Peyer's patch (tissue), 4 donors: ENCODE data around the gene PC.

ENCODE experiments used
- CTCF ChIP-seq, 6 experiments: fragments of 450-650 bp in 4 of 6; fragments of 200-600 bp in 2 of 6; sonication (generic) in 1 of 6; IDR thresholded peaks; one replicate each; pipeline ENCODE4 v1.5.1; 2017 to 2019; ENCODE audit warnings: antibody characterized with exemption in 6 of 6, mild to moderate bottlenecking in 3 of 6, moderate library complexity in 1 of 6
- POLR2A ChIP-seq, 2 donors: fragments of 450-650 bp; IDR thresholded peaks; one replicate each; pipeline ENCODE4 v1.5.1; 2017; ENCODE audit warnings: antibody characterized with exemption in 2 of 2, mild to moderate bottlenecking in 2 of 2, moderate library complexity in 2 of 2

GRCh38 chr11:66810576-66811185 lies 147.5 kb downstream of the PC start:
- TF ChIP-seq CTCF (IDR thresholded peaks at IDR 0.05), result no peak
- no peak for TF ChIP-seq POLR2A (IDR thresholded peaks at IDR 0.05)
